Body of pancreas (tissue), 4 donors: ENCODE data around the gene REV3L. TPM values are rescaled to one million over a fixed set of nuclear protein-coding genes. Genes with fewer than 3 reads are reported as not detected.

Experiments used
- ATAC-seq: fragments of 150-250 bp; one replicate; pipeline ENCODE4 v1.9.1; 2016
- DNase-seq, 4 donors: peaks; one replicate each; pipeline ENCODE4 v3.0.0-alpha.2; 2019
- H3K27ac ChIP-seq, 4 donors: fragments of 200-600 bp; sonication (generic); 1 replicate in 3 of 4; 2 replicates in 1 of 4; pipeline versions ENCODE4 v1.5.1 to v1.6.1; 2016 to 2019; ENCODE audit warnings: mild to moderate bottlenecking in 1 of 4, mixed read lengths in 1 of 4, moderate library complexity in 1 of 4
- H3K27me3 ChIP-seq, 2 donors: fragments of 200-600 bp; sonication (generic); one replicate each; pipeline ENCODE4 v1.6.0; 2016; ENCODE audit warnings: mild to moderate bottlenecking in 1 of 2
- H3K36me3 ChIP-seq, 2 donors: fragments of 200-600 bp; sonication (generic); replicated peaks in 1 of 2; 2 replicates each; pipeline ENCODE4 v1.5.1; 2016; ENCODE audit warnings: low read depth in 2 of 2; ENCODE audit not compliant: insufficient read depth in 1 of 2
- H3K4me1 ChIP-seq: fragments of 200-600 bp; sonication (generic); one replicate; pipeline ENCODE4 v1.6.0; 2016
- H3K4me3 ChIP-seq, 2 donors: fragments of 200-600 bp; sonication (generic); 1 replicate in 1 of 2; 2 replicates in 1 of 2; pipeline ENCODE4 v1.5.1; 2016 to 2019
- H3K9me3 ChIP-seq, 3 donors: fragments of 200-600 bp; sonication (generic); 1 replicate in 2 of 3; 2 replicates in 1 of 3; pipeline ENCODE4 v1.5.1; 2016
- CTCF ChIP-seq, 7 experiments: fragments of 450-650 bp in 4 of 7; fragments of 200-600 bp in 3 of 7; sonication (generic) in 3 of 7; IDR thresholded peaks; one replicate each; pipeline ENCODE4 v1.5.1; 2016 to 2019; ENCODE audit warnings: antibody characterized with exemption in 7 of 7
- POLR2A ChIP-seq, 3 donors: fragments of 450-650 bp; IDR thresholded peaks; one replicate each; pipeline ENCODE4 v1.6.1; 2016; ENCODE audit warnings: antibody characterized with exemption in 3 of 3, mild to moderate bottlenecking in 2 of 3
- WGBS, 2 donors: methylation state at CpG; one replicate each; pipeline ENCODE4 v1.1.5; 2017; 5-methylcytosine and 5-hydroxymethylcytosine counted together
- intact Hi-C: fragments of 100-400 bp; cut with DNase I; formaldehyde crosslinking; loops from one replicate; pipeline ENCODE4 v1.15.1; 2023
- total RNA-seq, 2 donors: library from RNA; depleted of rRNA; stranded (reverse); fragments of >200 nt; gene quantifications; one replicate each; pipeline ENCODE4 v1.1.0, GENCODE V29; 2016

The REV3L gene
- total RNA-seq, 2 donors from 2014 or later = 28.3 to 29.7 TPM

- no peak for TF ChIP-seq CTCF (IDR thresholded peaks at IDR 0.05)
- no peak for TF ChIP-seq POLR2A (IDR thresholded peaks at IDR 0.05)
- ATAC-seq = no peak
- peaks cover 0 to 7% of the 10 kb centered on the region in 2 donors for H3K36me3 ChIP-seq
These were observed 129.0 kb downstream of the REV3L start for GRCh38 chr6:111353912-111354462.

GRCh38 chr6:111347589-111347988, 135.4 kb downstream of the REV3L start:
- DNase-seq (no peak), ATAC-seq (no peak)
- H3K27me3 ChIP-seq = no peaks in the 10 kb centered on the region
- no peaks in the 10 kb centered on the region for H3K9me3 ChIP-seq
- no peak overlapping the region for H3K27ac ChIP-seq
- 86 to 92% methylated on average over 3 of the region's 3 CpGs for WGBS, 2 donors
- no peaks in the 10 kb centered on the region for H3K4me1 ChIP-seq
- peaks cover 0 to 15% of the 10 kb centered on the region in 2 donors for H3K36me3 ChIP-seq
- intact Hi-C loops = no loop called here
- TF ChIP-seq POLR2A (IDR thresholded peaks at IDR 0.05) (no peak), CTCF (IDR thresholded peaks at IDR 0.05) (no peak)
- H3K4me3 ChIP-seq = no peak overlapping the region

More at GRCh38 chr6:111353912-111354462, 129.0 kb downstream of the REV3L start:
- intact Hi-C loops = no loop called here
- Histone ChIP-seq H3K9me3 (no peaks in the 10 kb centered on the region), H3K27ac (no peak overlapping the region), H3K27me3 (no peaks in the 10 kb centered on the region), H3K4me1 (peaks cover 24% of the 10 kb centered on the region), H3K4me3 (no peak overlapping the region)
- no peak for DNase-seq
- 71 to 76% methylated on average over 5 of the region's 5 CpGs for WGBS, 2 donors

GRCh38 chr6:111342913-111343312, 140.1 kb downstream of the REV3L start:
- Histone ChIP-seq H3K36me3 (peaks cover 0 to 6% of the 10 kb centered on the region in 2 donors), H3K27me3 (no peaks in the 10 kb centered on the region), H3K27ac (no peak overlapping the region), H3K4me3 (no peak overlapping the region), H3K9me3 (no peaks in the 10 kb centered on the region), H3K4me1 (peaks cover 1% of the 10 kb centered on the region)
- intact Hi-C loops = no loop called here
- DNase-seq (no peak), ATAC-seq (no peak)
- WGBS, 2 donors = 88 to 100% methylated on average over 1 of the region's 1 CpG
- no peak for TF ChIP-seq CTCF (IDR thresholded peaks at IDR 0.05)
- no peak for TF ChIP-seq POLR2A (IDR thresholded peaks at IDR 0.05)

DNA sequence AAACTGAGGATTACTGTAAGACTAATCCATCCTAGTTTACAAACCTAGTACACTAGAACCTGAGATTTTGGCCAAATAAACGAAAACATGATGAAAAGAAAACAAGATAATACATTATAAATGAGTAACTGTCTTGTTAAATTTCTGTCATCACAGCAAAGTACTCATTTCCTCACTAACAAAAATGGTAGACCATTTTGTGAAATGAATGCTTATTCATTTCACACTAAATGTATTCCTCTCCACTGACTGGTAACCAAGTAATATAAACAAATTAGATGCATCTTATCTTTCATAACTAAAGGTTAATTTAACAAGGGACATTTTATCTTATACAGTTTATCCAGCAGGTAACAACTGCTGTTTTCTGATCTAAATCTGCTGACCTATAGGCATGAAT, 143.7 kb downstream of the REV3L start:
- Histone ChIP-seq H3K27me3 (no peaks in the 10 kb centered on the region), H3K4me3 (no peak overlapping the region), H3K9me3 (no peaks in the 10 kb centered on the region), H3K4me1 (peaks cover 6% of the 10 kb centered on the region), H3K36me3 (peaks cover 0 to 6% of the 10 kb centered on the region in 2 donors), H3K27ac (no peak overlapping the region)
- intact Hi-C loops = no loop called here
- ATAC-seq (no peak), DNase-seq (no peak)
- WGBS, 2 donors = 64 to 65% methylated on average over 1 of the region's 1 CpG
- TF ChIP-seq POLR2A (IDR thresholded peaks at IDR 0.05) = no peak
- TF ChIP-seq CTCF (IDR thresholded peaks at IDR 0.05) = no peak

GRCh38 chr6:111338843-111339242, 144.2 kb downstream of the REV3L start:
- intact Hi-C loops = no loop called here
- no peak for TF ChIP-seq CTCF (IDR thresholded peaks at IDR 0.05)
- no peak for TF ChIP-seq POLR2A (IDR thresholded peaks at IDR 0.05)
- H3K4me3 ChIP-seq = no peak overlapping the region

More at GRCh38 chr6:111338843-111339242, 144.2 kb downstream of the REV3L start:
- no peaks in the 10 kb centered on the region for H3K27me3 ChIP-seq
- no peak for DNase-seq
- H3K9me3 ChIP-seq = no peaks in the 10 kb centered on the region
- H3K27ac ChIP-seq = no peak overlapping the region
- peaks cover 6% of the 10 kb centered on the region for H3K4me1 ChIP-seq
- 76 to 81% methylated on average over 3 of the region's 3 CpGs for WGBS, 2 donors
- no peak for ATAC-seq
- peaks cover 0 to 6% of the 10 kb centered on the region in 2 donors for H3K36me3 ChIP-seq
